H1 (cell line): ENCODE results near the gene SURF4. TPM values are rescaled to one million over a fixed set of nuclear protein-coding genes. Genes with fewer than 3 reads are reported as not detected.

Source experiments
- CTCF ChIA-PET: fragments of 300-600 bp; sonication (Branson Sonifier 250); formaldehyde crosslinking; loops from one replicate; lab custom pipeline; 2021; ENCODE audit not compliant: partially characterized antibody; lab: Charles Lee
- POLR2A ChIA-PET: fragments of 300-600 bp; sonication (Branson Sonifier 250); formaldehyde crosslinking; loops from one replicate; lab custom pipeline; 2021; ENCODE audit warnings: inconsistent platforms; ENCODE audit not compliant: partially characterized antibody; lab: Charles Lee
- DNase-seq, 2 experiments: peaks; one replicate each; pipeline versions ENCODE4 v3.0.0 to v3.0.0-alpha.2; 2010 to 2022; ENCODE audit warnings: low spot score in 2 of 2, low read depth in 1 of 2, mixed read lengths in 1 of 2
- FAIRE-seq: peaks from 2 replicates; lab custom pipeline; 2011; peaks lifted over from hg19 to GRCh38; lab: Jason Lieb, UNC
- H2AFZ ChIP-seq: 2 replicates; pipeline ENCODE4 v1.8.1; 2012; ENCODE audit warnings: low read length, inconsistent platforms
- H2AK5ac ChIP-seq: 2 replicates; pipeline ENCODE4 v1.6.1; 2013; ENCODE audit warnings: low read depth, low read length
- H2BK120ac ChIP-seq: replicated peaks from 2 replicates; pipeline ENCODE3; 2013; ENCODE audit warnings: low read depth, low read length, inconsistent platforms
- H2BK12ac ChIP-seq: 2 replicates; pipeline ENCODE4 v1.6.1; 2013; ENCODE audit warnings: low read depth, low read length
- H2BK15ac ChIP-seq: 2 replicates; pipeline ENCODE4 v1.6.1; 2013; ENCODE audit warnings: low read length
- H2BK20ac ChIP-seq: 2 replicates; pipeline ENCODE4 v1.6.1; 2013; ENCODE audit warnings: low read length
- H2BK5ac ChIP-seq: 2 replicates; pipeline ENCODE4 v1.6.1; 2013; ENCODE audit warnings: low read depth, low read length
- H3K14ac ChIP-seq: 2 replicates; pipeline ENCODE4 v1.6.1; 2013; ENCODE audit warnings: inconsistent platforms; ENCODE audit not compliant: insufficient read length
- H3K18ac ChIP-seq: 2 replicates; pipeline ENCODE4 v1.6.1; 2013; ENCODE audit warnings: low read length; ENCODE audit errors: extremely low read depth
- H3K23ac ChIP-seq: 2 replicates; pipeline ENCODE4 v1.6.1; 2013; ENCODE audit warnings: inconsistent platforms; ENCODE audit not compliant: insufficient read length
- H3K23me2 ChIP-seq: 2 replicates; pipeline ENCODE4 v1.6.1; 2013; ENCODE audit warnings: low read depth, low read length
- H3K27ac ChIP-seq: 2 replicates; pipeline ENCODE4 v1.6.1; 2011; ENCODE audit warnings: low read depth, low read length, inconsistent platforms
- H3K27me3 ChIP-seq, 4 experiments: replicated peaks in 1 of 4; 1 replicate in 1 of 4; 2 replicates in 3 of 4; pipeline versions ENCODE4 v1.6.1 to v1.8.1; 2011 to 2013; ENCODE audit warnings: low read length in 3 of 4, mild to moderate bottlenecking in 3 of 4, inconsistent platforms in 2 of 4, mixed read lengths in 2 of 4, moderate library complexity in 1 of 4; ENCODE audit not compliant: control insufficient read depth in 3 of 4, insufficient read depth in 3 of 4; ENCODE audit errors: extremely low read depth in 1 of 4
- H3K36me3 ChIP-seq, 4 experiments: 2 replicates each; pipeline versions ENCODE4 v1.6.1 to v1.8.1; 2011 to 2013; ENCODE audit warnings: mild to moderate bottlenecking in 4 of 4, low read length in 3 of 4, moderate library complexity in 2 of 4, control low read depth in 1 of 4, inconsistent platforms in 1 of 4; ENCODE audit not compliant: insufficient read depth in 4 of 4, control insufficient read depth in 2 of 4
- H3K4ac ChIP-seq: replicated peaks from 2 replicates; pipeline ENCODE3; 2013; ENCODE audit warnings: low read length, low read depth, mixed read lengths, inconsistent platforms; ENCODE audit not compliant: insufficient read length
- H3K4me1 ChIP-seq, 4 experiments: replicated peaks in 1 of 4; 1 replicate in 1 of 4; 2 replicates in 3 of 4; pipeline versions ENCODE4 v1.6.1 to v1.8.1; 2011 to 2013; ENCODE audit warnings: low read length in 3 of 4, inconsistent platforms in 2 of 4, mixed read lengths in 1 of 4; ENCODE audit not compliant: insufficient read depth in 4 of 4, control insufficient read depth in 3 of 4
- H3K4me2 ChIP-seq, 2 experiments: 2 replicates each; pipeline versions ENCODE4 v1.6.1 to v1.8.1; 2011 to 2013; ENCODE audit warnings: low read depth in 2 of 2, low read length in 2 of 2, control low read depth in 1 of 2, inconsistent platforms in 1 of 2, mild to moderate bottlenecking in 1 of 2; ENCODE audit not compliant: insufficient read depth in 1 of 2
- H3K4me3 ChIP-seq, 4 experiments: fragments of 200-600, 300-600 bp in 1 of 4; sonication (generic), shearing (Covaris generic), sonication (Bioruptor Twin) in 1 of 4; 2 replicates each; pipeline versions ENCODE4 v1.5.1 to v1.8.1; 2011 to 2016; ENCODE audit warnings: low read length in 4 of 4, low read depth in 3 of 4, control low read depth in 2 of 4, inconsistent platforms in 2 of 4, mild to moderate bottlenecking in 2 of 4, mixed read lengths in 1 of 4, moderate library complexity in 1 of 4; ENCODE audit not compliant: insufficient read depth in 2 of 4; ENCODE audit errors: extremely low read depth in 1 of 4
- H3K56ac ChIP-seq: replicated peaks from 2 replicates; pipeline ENCODE3; 2013; ENCODE audit warnings: low read depth, mild to moderate bottlenecking, mixed read lengths, low read length, inconsistent platforms; ENCODE audit not compliant: insufficient read length
- H3K79me1 ChIP-seq: 2 replicates; pipeline ENCODE4 v1.6.1; 2013; ENCODE audit warnings: low read depth, low read length, control low read depth
- H3K79me2 ChIP-seq, 2 experiments: 2 replicates each; pipeline versions ENCODE4 v1.6.1 to v1.8.1; 2012 to 2013; ENCODE audit warnings: low read length in 2 of 2, mild to moderate bottlenecking in 2 of 2, inconsistent platforms in 1 of 2; ENCODE audit not compliant: insufficient read depth in 2 of 2, control insufficient read depth in 1 of 2
- H3K9ac ChIP-seq, 4 experiments: replicated peaks in 1 of 4; 1 replicate in 1 of 4; 2 replicates in 3 of 4; pipeline versions ENCODE4 v1.6.1 to v1.8.1; 2011 to 2013; ENCODE audit warnings: low read depth in 3 of 4, low read length in 3 of 4, control low read depth in 2 of 4, mild to moderate bottlenecking in 2 of 4, moderate library complexity in 2 of 4, inconsistent platforms in 1 of 4; ENCODE audit errors: extremely low read depth in 1 of 4
- H3K9me3 ChIP-seq, 2 experiments: 2 replicates each; pipeline versions ENCODE4 v1.6.1 to v1.8.1; 2012 to 2013; ENCODE audit warnings: mild to moderate bottlenecking in 2 of 2, moderate library complexity in 2 of 2, control low read depth in 1 of 2, inconsistent platforms in 1 of 2, low read depth in 1 of 2, low read length in 1 of 2, mixed read lengths in 1 of 2; ENCODE audit not compliant: insufficient read depth in 2 of 2
- H4K20me1 ChIP-seq, 2 experiments: replicated peaks in 1 of 2; 2 replicates each; pipeline versions ENCODE3 to v1.8.1; 2011 to 2013; ENCODE audit warnings: inconsistent platforms in 2 of 2, low read length in 2 of 2, mild to moderate bottlenecking in 1 of 2; ENCODE audit not compliant: insufficient read depth in 2 of 2, control insufficient read depth in 1 of 2
- H4K5ac ChIP-seq: 2 replicates; pipeline ENCODE4 v1.6.1; 2013; ENCODE audit warnings: low read length, low read depth, mixed read lengths, inconsistent platforms; ENCODE audit not compliant: insufficient read length
- H4K8ac ChIP-seq: 2 replicates; pipeline ENCODE4 v1.8.0; 2013; ENCODE audit warnings: mild to moderate bottlenecking, moderate library complexity, low read length, inconsistent platforms; ENCODE audit not compliant: insufficient read depth; ENCODE audit errors: extremely low read depth
- H4K91ac ChIP-seq: replicated peaks from 2 replicates; pipeline ENCODE3; 2013; ENCODE audit warnings: low read length, mixed read lengths, inconsistent platforms; ENCODE audit not compliant: insufficient read length
- CBX5 ChIP-seq: fragments of 300-800, 300-1000 bp; sonication (generic); IDR thresholded peaks from 2 replicates; pipeline ENCODE4 v1.7.1; 2016; ENCODE audit warnings: antibody characterized with exemption, low read length, low read depth
- HDAC2 ChIP-seq, 2 experiments: fragments of 300-600 bp in 1 of 2; sonication (generic) in 1 of 2; IDR thresholded peaks; 2 replicates each; pipeline ENCODE4 v1.6.1; 2011 to 2012; ENCODE audit warnings: low read depth in 2 of 2, low read length in 2 of 2, mild to moderate bottlenecking in 2 of 2, moderate library complexity in 2 of 2, borderline replicate concordance in 1 of 2, inconsistent platforms in 1 of 2
- HDAC6 ChIP-seq: IDR thresholded peaks from one replicate; pipeline ENCODE4 v1.7.1; 2012; ENCODE audit warnings: low read depth, mild to moderate bottlenecking, inconsistent platforms, low read length, moderate library complexity
- KDM5A ChIP-seq: fragments of 200-600 bp; IDR thresholded peaks from 2 replicates; pipeline ENCODE4 v1.7.1; 2012; ENCODE audit warnings: mild to moderate bottlenecking, low read length, inconsistent platforms, mixed read lengths
- RAD21 ChIP-seq, 2 experiments: IDR thresholded peaks in 1 of 2; conservative IDR thresholded peaks in 1 of 2; 2 replicates each; pipeline ENCODE4 v1.6.1; 2011; ENCODE audit warnings: low read depth in 2 of 2, low read length in 2 of 2, improper control_type of control experiment in 1 of 2, inconsistent platforms in 1 of 2, mild to moderate bottlenecking in 1 of 2, moderate library complexity in 1 of 2
- RNF2 ChIP-seq: fragments of 200-900, 300-1000 bp; sonication (generic); IDR thresholded peaks from 2 replicates; pipeline ENCODE4 v1.7.1; 2016; ENCODE audit warnings: borderline replicate concordance, low read depth, mild to moderate bottlenecking, antibody characterized with exemption, low read length; ENCODE audit not compliant: poor library complexity, severe bottlenecking; ENCODE audit errors: missing control alignments
- SP2 ChIP-seq: IDR thresholded peaks from 2 replicates; pipeline ENCODE4 v1.6.1; 2012; ENCODE audit warnings: mild to moderate bottlenecking, low read length, inconsistent platforms
- WGBS, 2 experiments: shearing (Covaris generic) in 1 of 2; methylation state at CpG; one replicate each; pipeline versions ENCODE4 v1.1.6 to v1.1.7; 2013 to 2015; ENCODE audit warnings: low lambda C conversion rate in 2 of 2, mixed read lengths in 2 of 2, inconsistent platforms in 1 of 2, low coverage in 1 of 2, missing lambda C conversion rate in 1 of 2; ENCODE audit not compliant: insufficient replicate concordance in 2 of 2, insufficient coverage in 1 of 2, insufficient read length in 1 of 2; ENCODE audit errors: extremely low coverage in 1 of 2, missing lambda C conversion rate in 1 of 2; 5-methylcytosine and 5-hydroxymethylcytosine counted together
- polyA plus RNA-seq, 7 experiments: library from polyadenylated mRNA; depleted of rRNA in 3 of 7; stranded (reverse) in 5 of 7; unstranded in 2 of 7; fragments of >200 nt in 5 of 7; fragments of 200-250 nt in 2 of 7; gene quantifications; 1 replicate in 5 of 7; 2 replicates in 1 of 7; 4 replicates in 1 of 7; pipeline versions ENCODE4 v1.2.1 to v1.2.3, GENCODE V29; 2011 to 2013; ENCODE audit warnings: missing spikeins in 2 of 7, mixed read lengths in 2 of 7
- total RNA-seq: library from RNA; stranded (reverse); fragmentation: NEBNext Ultra II Directional; extraction: Animal tissue kit (Norgen Biotek cat#: 25700); gene quantifications from 2 replicates; pipeline ENCODE4 v1.2.1, GENCODE V29; 2021

SURF4 gene
- total and polyA plus RNA-seq, 2 of the 8 experiments (the other 6 are each of a cell fraction or from before 2014, with no cell fraction given): 176 to 182 TPM

DNA sequence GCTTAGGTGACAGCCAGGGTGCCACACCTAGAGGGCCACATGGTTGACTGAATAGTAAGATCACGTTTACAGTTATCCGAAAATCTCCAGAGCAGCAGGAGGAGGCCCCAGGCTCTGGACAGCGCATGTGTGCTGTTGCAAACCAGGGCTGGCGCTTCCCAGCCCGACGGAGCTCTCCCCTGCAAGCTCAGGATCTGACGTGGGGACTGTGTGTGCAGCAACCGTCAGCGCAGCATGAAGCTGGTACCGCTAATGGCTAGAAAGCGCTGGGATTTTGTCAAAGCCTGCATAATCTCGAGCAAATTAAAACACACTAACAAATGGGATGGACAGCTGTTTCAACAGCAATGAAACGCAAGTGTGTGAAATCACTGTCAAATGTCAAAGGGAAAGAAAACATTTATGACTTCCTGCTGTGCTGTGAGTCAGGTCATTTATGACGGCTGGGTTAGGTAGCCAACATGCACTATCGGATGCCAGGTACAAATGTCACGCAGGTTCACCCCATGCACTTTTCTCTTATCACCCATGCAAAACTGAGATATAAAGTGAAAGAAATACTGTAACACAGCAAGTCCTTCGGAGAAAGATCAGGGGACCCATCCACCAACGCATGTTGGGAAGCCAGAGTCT is 7.5 kb downstream of the SURF4 start:
- Histone ChIP-seq H2BK120ac (no peak overlapping the region), H4K5ac (no peak overlapping the region), H2BK20ac (no peak overlapping the region), H2AFZ (no peak overlapping the region), H3K56ac (no peak overlapping the region), H3K4me3 (no peak overlapping the region), H3K18ac (no peak overlapping the region), H3K4ac (no peak overlapping the region), H4K20me1 (peaks cover 45 to 66% of the 10 kb centered on the region in 2 experiments), H2AK5ac (no peak overlapping the region), H3K79me2 (peaks cover 18 to 70% of the 10 kb centered on the region in 2 experiments; a peak in 3 of 4 replicates), H2BK15ac (no peak overlapping the region), H4K8ac (no peak overlapping the region), H3K27ac (no peak overlapping the region), H3K23me2 (no peaks in the 10 kb centered on the region), H3K79me1 (peaks cover 38% of the 10 kb centered on the region), H3K36me3 (peaks cover 12 to 40% (median 34%) of the 10 kb centered on the region in 4 experiments; a peak in 7 of 8 replicates), H3K4me2 (no peak overlapping the region), H3K27me3 (no peaks in the 10 kb centered on the region), H3K9me3 (no peaks in the 10 kb centered on the region), H3K14ac (no peak overlapping the region), H3K23ac (no peak overlapping the region), H2BK5ac (no peak overlapping the region), H4K91ac (no peak overlapping the region), H3K9ac (no peak overlapping the region), H2BK12ac (no peak overlapping the region), H3K4me1 (no peaks in the 10 kb centered on the region; a peak in 1 of 7 replicates)
- POLR2A ChIA-PET: interaction anchor here (19.9 kb wide), 1 partner anchor 15 kb away, joined by 461 read pairs; the partner anchor contains the start of genes MED22, RPL7A, SURF1 and SURF2
- CTCF ChIA-PET: interaction anchor here (0.9 to 10.1 kb wide), 5 partner anchors 11 to 41 kb away, joined by 3 to 90 read pairs (median 5); partner anchors contain the start of genes SURF1 and SURF2
- 94% methylated on average over 18 of the region's 18 CpGs; no CpG with 5 or more reads in 1 of the 2 experiments for WGBS, 2 experiments
- no peak for FAIRE-seq
- no peak for DNase-seq
- TF ChIP-seq HDAC6 (no peak), SP2 (no peak), KDM5A (no peak), HDAC2 (IDR thresholded peaks at IDR 0.05; ENCODE audit: borderline replicate concordance in 1 of 2, low read depth in 2 of 2, low read length in 2 of 2) (no peak), RAD21 (IDR thresholded peaks at IDR 0.05 in 1 of 2, conservative IDR thresholded peaks at IDR 0.05 in 1 of 2; ENCODE audit: low read depth in 2 of 2, low read length in 2 of 2) (no peak), CBX5 (no peak), RNF2 (no peak)
